B cell (primary cell): ENCODE measurements around the gene CUBN.

ENCODE experiments used
- CTCF ChIP-seq: fragments of 200-600 bp; IDR thresholded peaks from one replicate; pipeline ENCODE4 v1.8.0; 2022; ENCODE audit warnings: antibody characterized with exemption, mild to moderate bottlenecking
- EZH2 ChIP-seq: IDR thresholded peaks from 2 replicates; pipeline ENCODE4 v1.6.1; 2012; ENCODE audit warnings: borderline replicate concordance, low read depth, mild to moderate bottlenecking, moderate library complexity, low read length; ENCODE audit not compliant: insufficient read depth, poor library complexity, severe bottlenecking

DNA sequence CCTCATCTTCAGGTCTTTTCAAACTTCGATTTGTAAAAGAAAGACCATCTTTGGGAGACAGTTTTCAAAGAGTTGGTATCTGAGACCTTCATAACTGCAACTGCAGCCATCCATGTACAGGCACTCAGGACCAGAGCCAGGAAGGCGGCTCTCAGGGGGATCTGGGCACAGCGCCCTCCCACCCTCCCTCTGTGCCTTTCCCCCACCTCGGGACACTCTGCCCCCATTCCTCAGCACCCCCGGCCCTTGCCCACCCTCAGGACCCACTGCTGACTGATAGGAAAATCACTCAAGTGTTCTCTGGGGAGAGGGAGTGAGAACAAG lies 143.6 kb downstream of the CUBN start:
- no peak for TF ChIP-seq CTCF
- no peak for TF ChIP-seq EZH2
